Loucy (cell line): ENCODE results near the gene SYF2.

Source experiments
- H2AFZ ChIP-seq: fragments of 200-600 bp; sonication (generic); 2 replicates; pipeline ENCODE4 v1.6.0; 2016; ENCODE audit warnings: antibody characterized with exemption, mild to moderate bottlenecking, low read length, moderate library complexity
- H3F3A ChIP-seq: fragments of 200-600 bp; 2 replicates; pipeline ENCODE4 v1.6.0; 2016; ENCODE audit warnings: antibody characterized with exemption, low read depth, mild to moderate bottlenecking
- H3K27me3 ChIP-seq: fragments of 200-600 bp; sonication (generic); 2 replicates; pipeline ENCODE4 v1.6.1; 2014; ENCODE audit warnings: low read length, mild to moderate bottlenecking; ENCODE audit not compliant: insufficient read depth, poor library complexity, severe bottlenecking
- H3K36me3 ChIP-seq: fragments of 200-600 bp; sonication (generic); 2 replicates; pipeline ENCODE4 v1.6.1; 2016; ENCODE audit warnings: low read length; ENCODE audit not compliant: insufficient read depth
- H3K4me1 ChIP-seq: fragments of 200-600 bp; sonication (generic); 2 replicates; pipeline ENCODE4 v1.5.1; 2014; ENCODE audit warnings: low read length, mild to moderate bottlenecking; ENCODE audit not compliant: insufficient read depth, poor library complexity, severe bottlenecking
- H3K4me2 ChIP-seq: fragments of 200-600 bp; sonication (generic); 2 replicates; pipeline ENCODE4 v1.6.0; 2014; ENCODE audit warnings: antibody characterized with exemption, low read length, low read depth, mild to moderate bottlenecking; ENCODE audit not compliant: poor library complexity, severe bottlenecking
- H3K4me3 ChIP-seq: fragments of 200-600 bp; sonication (generic); 2 replicates; pipeline ENCODE4 v1.5.1; 2014; ENCODE audit warnings: low read length, mild to moderate bottlenecking, mixed read lengths; ENCODE audit not compliant: poor library complexity, severe bottlenecking
- H3K79me2 ChIP-seq: fragments of 200-600 bp; sonication (generic); 2 replicates; pipeline ENCODE4 v1.6.1; 2014; ENCODE audit warnings: low read length; ENCODE audit not compliant: insufficient read depth
- H3K9ac ChIP-seq: fragments of 200-600 bp; sonication (generic); 2 replicates; pipeline ENCODE4 v1.6.0; 2014; ENCODE audit warnings: mild to moderate bottlenecking, low read depth, low read length, moderate library complexity; ENCODE audit not compliant: poor library complexity, severe bottlenecking
- H3K9me2 ChIP-seq: fragments of 200-600 bp; sonication (generic); replicated peaks from 2 replicates; pipeline ENCODE4 v1.6.1; 2016; ENCODE audit warnings: low read depth, low read length, mixed read lengths
- H3K9me3 ChIP-seq: fragments of 200-600 bp; sonication (generic); 2 replicates; pipeline ENCODE4 v1.6.1; 2014; ENCODE audit warnings: mild to moderate bottlenecking, antibody characterized with exemption, low read length, low read depth; ENCODE audit not compliant: insufficient read depth
- H4K20me1 ChIP-seq: fragments of 200-600 bp; sonication (generic); 2 replicates; pipeline ENCODE4 v1.6.0; 2014; ENCODE audit warnings: antibody characterized with exemption, low read length, mild to moderate bottlenecking; ENCODE audit not compliant: insufficient read depth, poor library complexity, severe bottlenecking
- CTCF ChIP-seq: fragments of 200-600 bp; sonication (generic); conservative IDR thresholded peaks from 2 replicates; pipeline ENCODE4 v1.5.1; 2014; ENCODE audit warnings: mild to moderate bottlenecking, antibody characterized with exemption, low read length
- EZH2phosphoT487 ChIP-seq: fragments of 200-600 bp; IDR thresholded peaks from 2 replicates; pipeline ENCODE4 v1.6.1; 2018; ENCODE audit warnings: antibody characterized with exemption, mild to moderate bottlenecking, moderate library complexity, borderline replicate concordance

The SYF2 gene

DNA sequence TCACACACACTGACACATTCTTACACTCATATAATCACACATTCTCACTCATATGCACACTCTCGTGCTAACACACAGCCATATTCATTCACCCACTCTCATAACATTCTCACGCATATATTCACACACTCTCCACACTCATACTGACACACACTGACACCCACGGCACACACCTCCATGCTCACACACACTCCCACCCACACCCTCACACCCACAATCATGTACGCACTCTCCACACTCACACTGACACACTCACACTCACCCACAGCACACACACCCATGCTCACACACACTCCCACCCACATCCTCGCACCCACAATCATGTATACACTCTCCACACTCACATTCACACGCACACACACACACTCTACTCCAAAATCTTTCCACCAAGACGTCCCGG, 38.2 kb downstream of the SYF2 start:
- Histone ChIP-seq H2AFZ (no peak overlapping the region), H3K79me2 (no peaks in the 10 kb centered on the region), H3K4me1 (no peaks in the 10 kb centered on the region), H3K4me3 (no peak overlapping the region), H4K20me1 (no peaks in the 10 kb centered on the region), H3F3A (no peaks in the 10 kb centered on the region), H3K9me3 (no peaks in the 10 kb centered on the region), H3K36me3 (no peaks in the 10 kb centered on the region), H3K27me3 (no peaks in the 10 kb centered on the region), H3K4me2 (no peak overlapping the region), H3K9ac (no peak overlapping the region), H3K9me2 (no peaks in the 10 kb centered on the region)
- TF ChIP-seq CTCF = no peak
- TF ChIP-seq EZH2phosphoT487 = no peak

DNA sequence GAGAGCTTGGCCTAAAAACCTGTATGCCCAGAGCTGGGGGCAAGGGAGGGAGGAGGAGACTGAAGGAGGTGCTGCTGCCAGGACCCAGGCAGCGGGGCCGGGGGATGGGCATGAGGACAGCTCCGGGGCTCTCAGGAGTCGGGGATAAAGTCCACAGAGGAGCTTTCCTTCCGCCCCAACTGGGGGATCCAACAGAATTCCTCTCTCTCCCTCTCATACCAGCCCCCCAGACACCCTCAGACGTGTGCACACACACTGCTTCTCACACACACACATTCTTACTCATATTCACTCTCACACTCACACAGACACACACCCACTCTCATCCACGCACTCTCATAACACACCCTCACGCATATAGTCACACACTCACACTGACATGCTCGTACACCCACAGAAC, 39.1 kb downstream of the SYF2 start:
- Histone ChIP-seq H3K4me3 (no peak overlapping the region), H3F3A (no peaks in the 10 kb centered on the region), H3K9me2 (no peaks in the 10 kb centered on the region), H2AFZ (no peak overlapping the region), H3K79me2 (no peaks in the 10 kb centered on the region), H3K27me3 (no peaks in the 10 kb centered on the region), H3K4me2 (no peak overlapping the region), H3K9ac (no peak overlapping the region), H3K9me3 (no peaks in the 10 kb centered on the region), H3K4me1 (no peaks in the 10 kb centered on the region), H3K36me3 (no peaks in the 10 kb centered on the region), H4K20me1 (no peaks in the 10 kb centered on the region)
- TF ChIP-seq EZH2phosphoT487 (no peak), CTCF (no peak)

GRCh38 chr1:25192154-25192553, 40.1 kb downstream of the SYF2 start:
- Histone ChIP-seq H4K20me1 (no peaks in the 10 kb centered on the region), H3K4me3 (no peak overlapping the region), H3F3A (no peaks in the 10 kb centered on the region), H3K4me2 (no peak overlapping the region), H2AFZ (no peak overlapping the region), H3K9me2 (no peaks in the 10 kb centered on the region), H3K9ac (no peak overlapping the region), H3K4me1 (no peaks in the 10 kb centered on the region), H3K27me3 (no peaks in the 10 kb centered on the region), H3K79me2 (no peaks in the 10 kb centered on the region), H3K9me3 (no peaks in the 10 kb centered on the region), H3K36me3 (no peaks in the 10 kb centered on the region)
- no peak for TF ChIP-seq EZH2phosphoT487
- TF ChIP-seq CTCF = no peak
